BLaER1 (cell line): ENCODE data around the gene FKRP.
A peak's percentile ranks its signal among the peaks of the same experiment; 100 is the strongest.

Experiments
- H3K27ac ChIP-seq: shearing (Covaris generic); formaldehyde crosslinking; 2 replicates; pipeline ENCODE4 v1.8.1; 2022
- H3K27me3 ChIP-seq: shearing (Covaris generic); formaldehyde crosslinking; 2 replicates; pipeline ENCODE4 v1.8.1; 2022
- H3K36me3 ChIP-seq: shearing (Covaris generic); formaldehyde crosslinking; 2 replicates; pipeline ENCODE4 v1.8.1; 2022
- H3K4me1 ChIP-seq: shearing (Covaris generic); formaldehyde crosslinking; 2 replicates; pipeline ENCODE4 v1.8.1; 2022
- H3K4me2 ChIP-seq: shearing (Covaris generic); formaldehyde crosslinking; 2 replicates; pipeline ENCODE4 v1.8.1; 2022
- H3K4me3 ChIP-seq: shearing (Covaris generic); formaldehyde crosslinking; 2 replicates; pipeline ENCODE4 v1.8.1; 2022
- H3K9ac ChIP-seq: shearing (Covaris generic); formaldehyde crosslinking; 2 replicates; pipeline ENCODE4 v1.8.1; 2022
- H3K9me3 ChIP-seq: shearing (Covaris generic); formaldehyde crosslinking; 2 replicates; pipeline ENCODE4 v1.8.1; 2022
- H4K20me1 ChIP-seq: shearing (Covaris generic); formaldehyde crosslinking; 2 replicates; pipeline ENCODE4 v1.8.1; 2022
- Cebpa-rat ChIP-seq: shearing (Covaris generic); IDR thresholded peaks from 2 replicates; pipeline ENCODE4 v1.8.1; 2022

FKRP gene

GRCh38 chr19:46724468-46724867 lies 21.4 kb upstream of the FKRP start:
- no peak overlapping the region for H3K4me3 ChIP-seq
- H3K36me3 ChIP-seq = peaks cover 93% of the 10 kb centered on the region
- H3K27ac ChIP-seq = no peak overlapping the region
- H3K9me3 ChIP-seq = no peaks in the 10 kb centered on the region
- peak overlapping the region; percentile 99 for H3K4me2 ChIP-seq
- H3K27me3 ChIP-seq = no peaks in the 10 kb centered on the region
- peaks cover 87% of the 10 kb centered on the region for H4K20me1 ChIP-seq
- peaks cover 100% of the 10 kb centered on the region for H3K4me1 ChIP-seq
- TF ChIP-seq Cebpa-rat = no peak
- H3K9ac ChIP-seq = no peak overlapping the region; the same call in 1 of the 2 replicates

GRCh38 chr19:46725036-46725820 lies 20.6 kb upstream of the FKRP start:
- Histone ChIP-seq H3K4me1 (peaks cover 100% of the 10 kb centered on the region), H3K36me3 (peaks cover 95% of the 10 kb centered on the region), H3K9me3 (no peaks in the 10 kb centered on the region), H3K4me3 (peak overlapping the region; percentile 44), H3K9ac (peak overlapping the region; percentile 64), H4K20me1 (peaks cover 94% of the 10 kb centered on the region), H3K27me3 (no peaks in the 10 kb centered on the region), H3K27ac (no peak overlapping the region; the same call in 1 of the 2 replicates), H3K4me2 (peak overlapping the region; percentile 99)
- no peak for TF ChIP-seq Cebpa-rat

GRCh38 chr19:46725859-46726393 lies 19.9 kb upstream of the FKRP start:
- Histone ChIP-seq H3K27ac (peak overlapping the region; percentile 64; the same call in 1 of the 2 replicates), H3K9ac (peak overlapping the region; percentile 64), H3K9me3 (no peaks in the 10 kb centered on the region), H3K4me1 (peaks cover 100% of the 10 kb centered on the region), H3K4me2 (peak overlapping the region; percentile 99), H3K4me3 (peak overlapping the region; percentile 44), H3K27me3 (no peaks in the 10 kb centered on the region), H3K36me3 (peaks cover 95% of the 10 kb centered on the region), H4K20me1 (peaks cover 99% of the 10 kb centered on the region)
- TF ChIP-seq Cebpa-rat = no peak

- H3K36me3 ChIP-seq = peaks cover 95% of the 10 kb centered on the region
- peak overlapping the region; percentile 64 for H3K9ac ChIP-seq
- TF ChIP-seq Cebpa-rat = no peak
- H3K27me3 ChIP-seq = no peaks in the 10 kb centered on the region
- peak overlapping the region; percentile 44; the same call in 1 of the 2 replicates for H3K4me3 ChIP-seq
- peaks cover 100% of the 10 kb centered on the region for H4K20me1 ChIP-seq
- peaks cover 100% of the 10 kb centered on the region for H3K4me1 ChIP-seq
- H3K9me3 ChIP-seq = no peaks in the 10 kb centered on the region
- peak overlapping the region; percentile 99 for H3K4me2 ChIP-seq
- H3K27ac ChIP-seq = peak overlapping the region; percentile 64
Observed at GRCh38 chr19:46726551-46726950, 19.3 kb upstream of the FKRP start.

- H3K27ac ChIP-seq = peak overlapping the region; percentile 64
- H3K4me2 ChIP-seq = peak overlapping the region; percentile 99
- peak overlapping the region; percentile 44; the same call in 1 of the 2 replicates for H3K4me3 ChIP-seq
- peaks cover 95% of the 10 kb centered on the region for H3K36me3 ChIP-seq
- H3K27me3 ChIP-seq = no peaks in the 10 kb centered on the region
- peak overlapping the region; percentile 64 for H3K9ac ChIP-seq
- H3K9me3 ChIP-seq = no peaks in the 10 kb centered on the region
- peaks cover 100% of the 10 kb centered on the region for H3K4me1 ChIP-seq
- TF ChIP-seq Cebpa-rat = no peak
- peaks cover 100% of the 10 kb centered on the region for H4K20me1 ChIP-seq
Observed at GRCh38 chr19:46726971-46727501, 18.8 kb upstream of the FKRP start.

- Histone ChIP-seq H3K4me3 (peak overlapping the region; percentile 56), H4K20me1 (peaks cover 100% of the 10 kb centered on the region), H3K4me2 (peak overlapping the region; percentile 99), H3K27me3 (no peaks in the 10 kb centered on the region), H3K9ac (peak overlapping the region; percentile 64), H3K9me3 (no peaks in the 10 kb centered on the region), H3K36me3 (peaks cover 99% of the 10 kb centered on the region), H3K4me1 (peaks cover 100% of the 10 kb centered on the region), H3K27ac (peak overlapping the region; percentile 85)
- TF ChIP-seq Cebpa-rat = no peak
Observed at GRCh38 chr19:46727757-46728156, 18.1 kb upstream of the FKRP start.

- H3K4me2 ChIP-seq = peak overlapping the region; percentile 99
- H4K20me1 ChIP-seq = peaks cover 100% of the 10 kb centered on the region
- H3K27ac ChIP-seq = peak overlapping the region; percentile 85
- peak overlapping the region; percentile 56 for H3K4me3 ChIP-seq
- no peaks in the 10 kb centered on the region for H3K9me3 ChIP-seq
- peak overlapping the region; percentile 64 for H3K9ac ChIP-seq
- H3K27me3 ChIP-seq = no peaks in the 10 kb centered on the region
- H3K4me1 ChIP-seq = peaks cover 100% of the 10 kb centered on the region
- TF ChIP-seq Cebpa-rat = no peak
- H3K36me3 ChIP-seq = peaks cover 100% of the 10 kb centered on the region
Observed at GRCh38 chr19:46728208-46728607, 17.6 kb upstream of the FKRP start.

GRCh38 chr19:46728693-46729339 lies 17.0 kb upstream of the FKRP start:
- Histone ChIP-seq H3K9ac (peak overlapping the region; percentile 64), H3K27ac (peak overlapping the region; percentile 85), H3K4me1 (peaks cover 100% of the 10 kb centered on the region), H3K4me3 (peak overlapping the region; percentile 56), H4K20me1 (peaks cover 100% of the 10 kb centered on the region), H3K9me3 (no peaks in the 10 kb centered on the region), H3K4me2 (peak overlapping the region; percentile 99), H3K36me3 (peaks cover 100% of the 10 kb centered on the region), H3K27me3 (no peaks in the 10 kb centered on the region)
- no peak for TF ChIP-seq Cebpa-rat

GRCh38 chr19:46729696-46730095 lies 16.2 kb upstream of the FKRP start:
- Histone ChIP-seq H3K9me3 (no peaks in the 10 kb centered on the region), H3K9ac (peak overlapping the region; percentile 12), H3K27me3 (no peaks in the 10 kb centered on the region), H3K4me3 (no peak overlapping the region), H3K4me1 (peaks cover 94% of the 10 kb centered on the region), H4K20me1 (peaks cover 100% of the 10 kb centered on the region), H3K27ac (peak overlapping the region; percentile 85), H3K4me2 (peak overlapping the region; percentile 99), H3K36me3 (peaks cover 99% of the 10 kb centered on the region)
- TF ChIP-seq Cebpa-rat = no peak
